ENCODE results near the gene PCDH15. TPM values are rescaled to one million over a fixed set of nuclear protein-coding genes. Genes with fewer than 3 reads are reported as not detected.

Gene PCDH15
- total and polyA plus RNA-seq, 2 experiments from 2014 or later, result 0.29 to 0.66 TPM

GRCh38 chr10:54708591-54708990 is 92.4 kb downstream of the PCDH15 start:
- Histone ChIP-seq H3F3A (replicated peaks; ENCODE audit: low read depth) (no peaks in the 10 kb centered on the region), H3K4me1 (ENCODE audit: insufficient read depth) (no peaks in the 10 kb centered on the region), H3K4me2 (no peak overlapping the region), H3K36me3 (ENCODE audit: insufficient read depth) (no peaks in the 10 kb centered on the region), H3K27me3 (ENCODE audit: insufficient read depth) (no peaks in the 10 kb centered on the region), H3K4me3 (no peak overlapping the region), H3K9me2 (ENCODE audit: insufficient read depth) (no peaks in the 10 kb centered on the region), H3K79me2 (replicated peaks; ENCODE audit: insufficient read depth) (no peaks in the 10 kb centered on the region), H3K27ac (ENCODE audit: low read depth) (no peak overlapping the region), H2AFZ (no peak overlapping the region), H4K20me1 (replicated peaks; ENCODE audit: insufficient read depth) (no peaks in the 10 kb centered on the region)
- DNase-seq (ENCODE audit: low spot score) (no peak), ATAC-seq (no peak)
- H3K4me3 Mint-ChIP-seq, result no peak overlapping the region
- H3K9me3 Mint-ChIP-seq, result peaks cover under 1% of the 10 kb centered on the region; the same call in 2 of the 3 replicates
- no peak for TF ChIP-seq CTCF (conservative IDR thresholded peaks at IDR 0.05; ENCODE audit: low read depth in 2 of 2)
- no peak for TF ChIP-seq EZH2 (IDR thresholded peaks at IDR 0.05; ENCODE audit: low read depth, unreplicated experiment)
- no peak for TF ChIP-seq STAT1 (IDR thresholded peaks at IDR 0.05; ENCODE audit: unreplicated experiment)
- TF ChIP-seq CREB1 (CRISPR knock-in tag; IDR thresholded peaks at IDR 0.05; ENCODE audit: low read depth), result no peak
- no peak for TF ChIP-seq REST (IDR thresholded peaks at IDR 0.05; ENCODE audit: unreplicated experiment)
- no peak for TF ChIP-seq POLR2AphosphoS5 (IDR thresholded peaks at IDR 0.05; ENCODE audit: low read depth)
- no peak for TF ChIP-seq ZNF114 (CRISPR knock-in tag; IDR thresholded peaks at IDR 0.05)
- no peak for TF ChIP-seq ZNF462 (CRISPR knock-in tag; IDR thresholded peaks at IDR 0.05)
- no peak for TF ChIP-seq EZH2phosphoT487 (IDR thresholded peaks at IDR 0.05; ENCODE audit: unreplicated experiment)
- no peak for TF ChIP-seq JUNB (IDR thresholded peaks at IDR 0.05; ENCODE audit: unreplicated experiment)
- TF ChIP-seq ZNF331 (CRISPR knock-in tag; IDR thresholded peaks at IDR 0.05; ENCODE audit: low read depth), result no peak
- TF ChIP-seq ETS1 (IDR thresholded peaks at IDR 0.05), result no peak
- no peak for TF ChIP-seq NANOG (IDR thresholded peaks at IDR 0.05; ENCODE audit: borderline replicate concordance)
- no peaks in the 10 kb centered on the region for H3K36me3 Mint-ChIP-seq (ENCODE audit: low read depth)
- no peak overlapping the region for H3K27ac Mint-ChIP-seq
- H3K4me1 Mint-ChIP-seq, result no peaks in the 10 kb centered on the region
- no peaks in the 10 kb centered on the region for H3K27me3 Mint-ChIP-seq (ENCODE audit: insufficient read depth, low read depth, poor library complexity)
